H1 (cell line): Measurements from ENCODE around the gene GTF2I. TPM values are rescaled to one million over a fixed set of nuclear protein-coding genes. Genes with fewer than 3 reads are reported as not detected.

ENCODE experiments used
- CTCF ChIA-PET: fragments of 300-600 bp; sonication (Branson Sonifier 250); formaldehyde crosslinking; loops from one replicate; lab custom pipeline; 2021; ENCODE audit not compliant: partially characterized antibody; lab: Charles Lee
- POLR2A ChIA-PET: fragments of 300-600 bp; sonication (Branson Sonifier 250); formaldehyde crosslinking; loops from one replicate; lab custom pipeline; 2021; ENCODE audit warnings: inconsistent platforms; ENCODE audit not compliant: partially characterized antibody; lab: Charles Lee
- DNase-seq, 2 experiments: peaks; one replicate each; pipeline versions ENCODE4 v3.0.0 to v3.0.0-alpha.2; 2010 to 2022; ENCODE audit warnings: low spot score in 2 of 2, low read depth in 1 of 2, mixed read lengths in 1 of 2
- FAIRE-seq: peaks from 2 replicates; lab custom pipeline; 2011; peaks lifted over from hg19 to GRCh38; lab: Jason Lieb, UNC
- H2AFZ ChIP-seq: 2 replicates; pipeline ENCODE4 v1.8.1; 2012; ENCODE audit warnings: low read length, inconsistent platforms
- H2AK5ac ChIP-seq: 2 replicates; pipeline ENCODE4 v1.6.1; 2013; ENCODE audit warnings: low read depth, low read length
- H2BK120ac ChIP-seq: replicated peaks from 2 replicates; pipeline ENCODE3; 2013; ENCODE audit warnings: low read depth, low read length, inconsistent platforms
- H2BK12ac ChIP-seq: 2 replicates; pipeline ENCODE4 v1.6.1; 2013; ENCODE audit warnings: low read depth, low read length
- H2BK15ac ChIP-seq: 2 replicates; pipeline ENCODE4 v1.6.1; 2013; ENCODE audit warnings: low read length
- H2BK20ac ChIP-seq: 2 replicates; pipeline ENCODE4 v1.6.1; 2013; ENCODE audit warnings: low read length
- H2BK5ac ChIP-seq: 2 replicates; pipeline ENCODE4 v1.6.1; 2013; ENCODE audit warnings: low read depth, low read length
- H3K14ac ChIP-seq: 2 replicates; pipeline ENCODE4 v1.6.1; 2013; ENCODE audit warnings: inconsistent platforms; ENCODE audit not compliant: insufficient read length
- H3K18ac ChIP-seq: 2 replicates; pipeline ENCODE4 v1.6.1; 2013; ENCODE audit warnings: low read length; ENCODE audit errors: extremely low read depth
- H3K23ac ChIP-seq: 2 replicates; pipeline ENCODE4 v1.6.1; 2013; ENCODE audit warnings: inconsistent platforms; ENCODE audit not compliant: insufficient read length
- H3K23me2 ChIP-seq: 2 replicates; pipeline ENCODE4 v1.6.1; 2013; ENCODE audit warnings: low read depth, low read length
- H3K27ac ChIP-seq: 2 replicates; pipeline ENCODE4 v1.6.1; 2011; ENCODE audit warnings: low read depth, low read length, inconsistent platforms
- H3K27me3 ChIP-seq, 4 experiments: replicated peaks in 1 of 4; 1 replicate in 1 of 4; 2 replicates in 3 of 4; pipeline versions ENCODE4 v1.6.1 to v1.8.1; 2011 to 2013; ENCODE audit warnings: low read length in 3 of 4, mild to moderate bottlenecking in 3 of 4, inconsistent platforms in 2 of 4, mixed read lengths in 2 of 4, moderate library complexity in 1 of 4; ENCODE audit not compliant: control insufficient read depth in 3 of 4, insufficient read depth in 3 of 4; ENCODE audit errors: extremely low read depth in 1 of 4
- H3K36me3 ChIP-seq, 4 experiments: 2 replicates each; pipeline versions ENCODE4 v1.6.1 to v1.8.1; 2011 to 2013; ENCODE audit warnings: mild to moderate bottlenecking in 4 of 4, low read length in 3 of 4, moderate library complexity in 2 of 4, control low read depth in 1 of 4, inconsistent platforms in 1 of 4; ENCODE audit not compliant: insufficient read depth in 4 of 4, control insufficient read depth in 2 of 4
- H3K4ac ChIP-seq: replicated peaks from 2 replicates; pipeline ENCODE3; 2013; ENCODE audit warnings: low read length, low read depth, mixed read lengths, inconsistent platforms; ENCODE audit not compliant: insufficient read length
- H3K4me1 ChIP-seq, 4 experiments: replicated peaks in 1 of 4; 1 replicate in 1 of 4; 2 replicates in 3 of 4; pipeline versions ENCODE4 v1.6.1 to v1.8.1; 2011 to 2013; ENCODE audit warnings: low read length in 3 of 4, inconsistent platforms in 2 of 4, mixed read lengths in 1 of 4; ENCODE audit not compliant: insufficient read depth in 4 of 4, control insufficient read depth in 3 of 4
- H3K4me2 ChIP-seq, 2 experiments: 2 replicates each; pipeline versions ENCODE4 v1.6.1 to v1.8.1; 2011 to 2013; ENCODE audit warnings: low read depth in 2 of 2, low read length in 2 of 2, control low read depth in 1 of 2, inconsistent platforms in 1 of 2, mild to moderate bottlenecking in 1 of 2; ENCODE audit not compliant: insufficient read depth in 1 of 2
- H3K4me3 ChIP-seq, 4 experiments: fragments of 200-600, 300-600 bp in 1 of 4; sonication (generic), shearing (Covaris generic), sonication (Bioruptor Twin) in 1 of 4; 2 replicates each; pipeline versions ENCODE4 v1.5.1 to v1.8.1; 2011 to 2016; ENCODE audit warnings: low read length in 4 of 4, low read depth in 3 of 4, control low read depth in 2 of 4, inconsistent platforms in 2 of 4, mild to moderate bottlenecking in 2 of 4, mixed read lengths in 1 of 4, moderate library complexity in 1 of 4; ENCODE audit not compliant: insufficient read depth in 2 of 4; ENCODE audit errors: extremely low read depth in 1 of 4
- H3K56ac ChIP-seq: replicated peaks from 2 replicates; pipeline ENCODE3; 2013; ENCODE audit warnings: low read depth, mild to moderate bottlenecking, mixed read lengths, low read length, inconsistent platforms; ENCODE audit not compliant: insufficient read length
- H3K79me1 ChIP-seq: 2 replicates; pipeline ENCODE4 v1.6.1; 2013; ENCODE audit warnings: low read depth, low read length, control low read depth
- H3K79me2 ChIP-seq, 2 experiments: 2 replicates each; pipeline versions ENCODE4 v1.6.1 to v1.8.1; 2012 to 2013; ENCODE audit warnings: low read length in 2 of 2, mild to moderate bottlenecking in 2 of 2, inconsistent platforms in 1 of 2; ENCODE audit not compliant: insufficient read depth in 2 of 2, control insufficient read depth in 1 of 2
- H3K9ac ChIP-seq, 4 experiments: replicated peaks in 1 of 4; 1 replicate in 1 of 4; 2 replicates in 3 of 4; pipeline versions ENCODE4 v1.6.1 to v1.8.1; 2011 to 2013; ENCODE audit warnings: low read depth in 3 of 4, low read length in 3 of 4, control low read depth in 2 of 4, mild to moderate bottlenecking in 2 of 4, moderate library complexity in 2 of 4, inconsistent platforms in 1 of 4; ENCODE audit errors: extremely low read depth in 1 of 4
- H3K9me3 ChIP-seq, 2 experiments: 2 replicates each; pipeline versions ENCODE4 v1.6.1 to v1.8.1; 2012 to 2013; ENCODE audit warnings: mild to moderate bottlenecking in 2 of 2, moderate library complexity in 2 of 2, control low read depth in 1 of 2, inconsistent platforms in 1 of 2, low read depth in 1 of 2, low read length in 1 of 2, mixed read lengths in 1 of 2; ENCODE audit not compliant: insufficient read depth in 2 of 2
- H4K20me1 ChIP-seq, 2 experiments: replicated peaks in 1 of 2; 2 replicates each; pipeline versions ENCODE3 to v1.8.1; 2011 to 2013; ENCODE audit warnings: inconsistent platforms in 2 of 2, low read length in 2 of 2, mild to moderate bottlenecking in 1 of 2; ENCODE audit not compliant: insufficient read depth in 2 of 2, control insufficient read depth in 1 of 2
- H4K5ac ChIP-seq: 2 replicates; pipeline ENCODE4 v1.6.1; 2013; ENCODE audit warnings: low read length, low read depth, mixed read lengths, inconsistent platforms; ENCODE audit not compliant: insufficient read length
- H4K8ac ChIP-seq: 2 replicates; pipeline ENCODE4 v1.8.0; 2013; ENCODE audit warnings: mild to moderate bottlenecking, moderate library complexity, low read length, inconsistent platforms; ENCODE audit not compliant: insufficient read depth; ENCODE audit errors: extremely low read depth
- H4K91ac ChIP-seq: replicated peaks from 2 replicates; pipeline ENCODE3; 2013; ENCODE audit warnings: low read length, mixed read lengths, inconsistent platforms; ENCODE audit not compliant: insufficient read length
- BACH1 ChIP-seq: IDR thresholded peaks from 2 replicates; pipeline ENCODE4 v1.6.1; 2012; ENCODE audit warnings: low read length, improper control_type of control experiment
- PHF8 ChIP-seq: fragments of 200-600 bp; sonication (generic); conservative IDR thresholded peaks from 2 replicates; pipeline ENCODE4 v1.7.1; 2012; ENCODE audit warnings: low read depth, mild to moderate bottlenecking, inconsistent platforms, low read length, moderate library complexity
- RXRA ChIP-seq: IDR thresholded peaks from 2 replicates; pipeline ENCODE4 v1.6.1; 2011; ENCODE audit warnings: low read depth, mild to moderate bottlenecking, low read length, moderate library complexity; ENCODE audit not compliant: insufficient read depth
- SAP30 ChIP-seq: fragments of 300-600 bp; sonication (generic); IDR thresholded peaks from 2 replicates; pipeline ENCODE4 v1.7.1; 2012; ENCODE audit warnings: low read length, moderate library complexity, mild to moderate bottlenecking, inconsistent platforms; ENCODE audit not compliant: insufficient read depth, insufficient replicate concordance
- SIN3A ChIP-seq, 2 experiments: IDR thresholded peaks in 1 of 2; conservative IDR thresholded peaks in 1 of 2; 2 replicates each; pipeline ENCODE4 v1.6.1; 2011 to 2012; ENCODE audit warnings: low read length in 2 of 2, improper control_type of control experiment in 1 of 2, low read depth in 1 of 2, mild to moderate bottlenecking in 1 of 2
- SP1 ChIP-seq: IDR thresholded peaks from 2 replicates; pipeline ENCODE4 v1.6.1; 2011; ENCODE audit warnings: low read depth, low read length
- YY1 ChIP-seq: IDR thresholded peaks from 2 replicates; pipeline ENCODE4 v1.6.1; 2011; ENCODE audit warnings: low read depth, mild to moderate bottlenecking, low read length
- WGBS, 2 experiments: shearing (Covaris generic) in 1 of 2; methylation state at CpG; one replicate each; pipeline versions ENCODE4 v1.1.6 to v1.1.7; 2013 to 2015; ENCODE audit warnings: low lambda C conversion rate in 2 of 2, mixed read lengths in 2 of 2, inconsistent platforms in 1 of 2, low coverage in 1 of 2, missing lambda C conversion rate in 1 of 2; ENCODE audit not compliant: insufficient replicate concordance in 2 of 2, insufficient coverage in 1 of 2, insufficient read length in 1 of 2; ENCODE audit errors: extremely low coverage in 1 of 2, missing lambda C conversion rate in 1 of 2; 5-methylcytosine and 5-hydroxymethylcytosine counted together
- polyA plus RNA-seq, 7 experiments: library from polyadenylated mRNA; depleted of rRNA in 3 of 7; stranded (reverse) in 5 of 7; unstranded in 2 of 7; fragments of >200 nt in 5 of 7; fragments of 200-250 nt in 2 of 7; gene quantifications; 1 replicate in 5 of 7; 2 replicates in 1 of 7; 4 replicates in 1 of 7; pipeline versions ENCODE4 v1.2.1 to v1.2.3, GENCODE V29; 2011 to 2013; ENCODE audit warnings: missing spikeins in 2 of 7, mixed read lengths in 2 of 7
- total RNA-seq: library from RNA; stranded (reverse); fragmentation: NEBNext Ultra II Directional; extraction: Animal tissue kit (Norgen Biotek cat#: 25700); gene quantifications from 2 replicates; pipeline ENCODE4 v1.2.1, GENCODE V29; 2021
- TF ChIP-seq, protein P1 (sequence below), 3 experiments: IDR thresholded peaks; 1 replicate in 2 of 3; 2 replicates in 1 of 3; pipeline versions ENCODE4 v1.5.1 to v1.6.1; 2011; ENCODE audit warnings: low read length in 3 of 3, mild to moderate bottlenecking in 3 of 3, inconsistent platforms in 2 of 3, low read depth in 1 of 3, moderate library complexity in 1 of 3; ENCODE audit not compliant: insufficient read depth in 1 of 3; ENCODE audit errors: control extremely low read depth in 1 of 3

Gene GTF2I
- total and polyA plus RNA-seq, 2 of the 8 experiments (the other 6 are each of a cell fraction or from before 2014, with no cell fraction given), result 46.7 to 316 TPM

DNA sequence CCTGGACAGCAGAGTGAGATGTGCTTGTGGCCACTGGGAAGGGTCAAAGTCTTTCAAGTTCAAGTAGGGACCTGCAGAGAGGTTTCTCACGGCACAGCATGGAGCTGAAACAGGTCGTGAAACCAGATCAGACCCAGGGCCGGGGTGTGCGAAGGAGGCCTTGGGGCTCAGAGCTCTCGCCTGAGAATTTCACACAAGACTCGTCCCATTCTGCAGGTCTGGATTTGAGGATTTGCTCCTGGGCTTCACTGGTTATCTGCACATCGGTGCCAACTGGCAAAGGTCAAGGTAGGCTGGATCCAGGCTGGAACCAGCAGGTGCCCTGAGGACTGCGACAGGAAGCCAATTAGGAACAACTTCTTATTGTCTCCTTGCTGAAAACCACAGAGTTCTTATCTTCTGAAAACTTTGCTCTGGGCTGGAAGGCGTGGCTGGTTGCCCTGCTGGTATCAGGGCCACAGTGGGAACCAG lies 24.0 kb upstream of the GTF2I start:
- Histone ChIP-seq H4K20me1 (no peaks in the 10 kb centered on the region), H4K8ac (no peak overlapping the region; the same call in 1 of the 2 replicates), H3K23me2 (no peaks in the 10 kb centered on the region), H2AFZ (no peak overlapping the region), H3K4me1 (no peaks in the 10 kb centered on the region), H3K18ac (no peak overlapping the region), H3K79me2 (no peaks in the 10 kb centered on the region), H3K4ac (no peak overlapping the region), H3K36me3 (no peaks in the 10 kb centered on the region), H3K9ac (no peak overlapping the region), H2BK15ac (no peak overlapping the region), H3K4me3 (no peak overlapping the region), H3K27ac (no peak overlapping the region), H3K27me3 (no peaks in the 10 kb centered on the region), H2AK5ac (no peak overlapping the region), H3K14ac (no peak overlapping the region), H3K9me3 (no peaks in the 10 kb centered on the region), H2BK20ac (no peak overlapping the region), H2BK5ac (no peak overlapping the region), H3K56ac (no peak overlapping the region), H3K23ac (no peak overlapping the region), H4K5ac (no peak overlapping the region), H3K79me1 (no peaks in the 10 kb centered on the region), H4K91ac (no peak overlapping the region), H2BK120ac (no peak overlapping the region), H2BK12ac (no peak overlapping the region), H3K4me2 (no peak overlapping the region)
- DNase-seq (no peak), FAIRE-seq (no peak)
- POLR2A ChIA-PET, result interaction anchor here (1.4 to 2.8 kb wide), 2 partner anchors 9 to 23 kb away, joined by 3 to 13 read pairs; no protein-coding TSS in a partner anchor
- CTCF ChIA-PET, result interaction anchor here (0.9 kb wide), 1 partner anchor 14 kb away, joined by 3 read pairs; no protein-coding TSS in a partner anchor
- WGBS, 2 experiments, result 84% methylated on average over 9 of the region's 9 CpGs; no CpG with 5 or more reads in 1 of the 2 experiments
- TF ChIP-seq, protein P1, sequence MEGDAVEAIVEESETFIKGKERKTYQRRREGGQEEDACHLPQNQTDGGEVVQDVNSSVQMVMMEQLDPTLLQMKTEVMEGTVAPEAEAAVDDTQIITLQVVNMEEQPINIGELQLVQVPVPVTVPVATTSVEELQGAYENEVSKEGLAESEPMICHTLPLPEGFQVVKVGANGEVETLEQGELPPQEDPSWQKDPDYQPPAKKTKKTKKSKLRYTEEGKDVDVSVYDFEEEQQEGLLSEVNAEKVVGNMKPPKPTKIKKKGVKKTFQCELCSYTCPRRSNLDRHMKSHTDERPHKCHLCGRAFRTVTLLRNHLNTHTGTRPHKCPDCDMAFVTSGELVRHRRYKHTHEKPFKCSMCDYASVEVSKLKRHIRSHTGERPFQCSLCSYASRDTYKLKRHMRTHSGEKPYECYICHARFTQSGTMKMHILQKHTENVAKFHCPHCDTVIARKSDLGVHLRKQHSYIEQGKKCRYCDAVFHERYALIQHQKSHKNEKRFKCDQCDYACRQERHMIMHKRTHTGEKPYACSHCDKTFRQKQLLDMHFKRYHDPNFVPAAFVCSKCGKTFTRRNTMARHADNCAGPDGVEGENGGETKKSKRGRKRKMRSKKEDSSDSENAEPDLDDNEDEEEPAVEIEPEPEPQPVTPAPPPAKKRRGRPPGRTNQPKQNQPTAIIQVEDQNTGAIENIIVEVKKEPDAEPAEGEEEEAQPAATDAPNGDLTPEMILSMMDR (IDR thresholded peaks at IDR 0.05; ENCODE audit: control extremely low read depth in 1 of 3, insufficient read depth in 1 of 3, low read depth in 1 of 3, low read length in 3 of 3), result no peak
- TF ChIP-seq SAP30, result no peak
- no peak for TF ChIP-seq RXRA
- TF ChIP-seq SP1, result no peak
- TF ChIP-seq BACH1, result no peak
- TF ChIP-seq SIN3A (conservative IDR thresholded peaks at IDR 0.05 in 1 of 2, IDR thresholded peaks at IDR 0.05 in 1 of 2; ENCODE audit: low read depth in 1 of 2, low read length in 2 of 2), result no peak
- TF ChIP-seq PHF8, result no peak
- no peak for TF ChIP-seq YY1
